K562 (cell line): ENCODE data around the gene MARVELD1. TPM values are rescaled to one million over a fixed set of nuclear protein-coding genes. Genes with fewer than 3 reads are reported as not detected.
A peak's percentile ranks its signal among the peaks of the same experiment; 100 is the strongest.

Source experiments
- ELF4 ChIP-seq: fragments of 450-650 bp; formaldehyde crosslinking; IDR thresholded peaks from 2 replicates; pipeline ENCODE4 v1.4.0; 2022; ENCODE audit warnings: missing genetic modification characterization
- FOSL1 ChIP-seq: fragments of 200-800 bp; sonication (Bioruptor generic); conservative IDR thresholded peaks from 2 replicates; pipeline ENCODE4 v1.6.1; 2016; ENCODE audit warnings: missing genetic modification characterization, missing compliant biosample characterization
- FOXA3 ChIP-seq, 2 experiments: fragments of 450-650 bp in 1 of 2; sonication (generic) in 1 of 2; formaldehyde crosslinking; IDR thresholded peaks in 1 of 2; conservative IDR thresholded peaks in 1 of 2; 2 replicates each; pipeline versions ENCODE4 v1.4.0 to v1.8.0; 2020 to 2022; ENCODE audit warnings: mild to moderate bottlenecking in 2 of 2, missing genetic modification reagents in 1 of 2
- MEIS2 ChIP-seq: fragments of 450-650 bp; IDR thresholded peaks from 2 replicates; pipeline ENCODE4 v1.6.1; 2014; ENCODE audit warnings: mild to moderate bottlenecking; ENCODE audit not compliant: partially characterized antibody
- MYC ChIP-seq, 2 experiments: fragments of 250-450 bp in 1 of 2; sonication (Bioruptor Pico) in 1 of 2; IDR thresholded peaks; 2 replicates each; pipeline versions ENCODE4 v1.5.1 to v1.6.1; 2012 to 2021; ENCODE audit warnings: low read depth in 2 of 2, borderline replicate concordance in 1 of 2, improper control_type of control experiment in 1 of 2, low read length in 1 of 2, mild to moderate bottlenecking in 1 of 2, moderate library complexity in 1 of 2
- POLR2B ChIP-seq: fragments of 450-650 bp; IDR thresholded peaks from 2 replicates; pipeline ENCODE4 v1.6.1; 2018; ENCODE audit warnings: low read depth; ENCODE audit not compliant: partially characterized antibody
- RBFOX2 ChIP-seq: fragments of 200-400 bp; formaldehyde crosslinking; IDR thresholded peaks from 2 replicates; pipeline ENCODE4 v1.6.1; 2017; ENCODE audit warnings: low read depth, mild to moderate bottlenecking, low read length, moderate library complexity
- SLC30A9 ChIP-seq: fragments of 250-450 bp; sonication (Bioruptor Pico); IDR thresholded peaks from 2 replicates; pipeline ENCODE4 v1.8.0; 2022; ENCODE audit warnings: mild to moderate bottlenecking, moderate library complexity
- YY1 ChIP-seq, 3 experiments: IDR thresholded peaks; 2 replicates each; pipeline ENCODE4 v1.6.1; 2011; ENCODE audit warnings: low read length in 2 of 3, mild to moderate bottlenecking in 2 of 3, moderate library complexity in 2 of 3, borderline replicate concordance in 1 of 3, control low read depth in 1 of 3, low read depth in 1 of 3; ENCODE audit not compliant: insufficient read depth in 3 of 3, insufficient replicate concordance in 2 of 3, control insufficient read depth in 1 of 3, insufficient read length in 1 of 3; ENCODE audit errors: extremely low read depth in 1 of 3
- ZNF146 ChIP-seq: IDR thresholded peaks from one replicate; pipeline ENCODE4 v1.6.1; 2018; ENCODE audit warnings: missing compliant biosample characterization; ENCODE audit not compliant: unreplicated experiment
- ZNF354B ChIP-seq: fragments of 250-450 bp; sonication (Bioruptor Pico); IDR thresholded peaks from 2 replicates; pipeline ENCODE4 v1.4.0; 2020
- ZNF586 ChIP-seq: fragments of 450-650 bp; formaldehyde crosslinking; conservative IDR thresholded peaks from 2 replicates; pipeline ENCODE4 v1.4.0; 2020; ENCODE audit warnings: mild to moderate bottlenecking, moderate library complexity
- polyA plus RNA-seq, 8 experiments: library from polyadenylated mRNA; depleted of rRNA in 4 of 8; stranded (reverse) in 5 of 8; unstranded in 3 of 8; fragments of >200 nt; fragmentation: Nextera tagmentation in 2 of 8; fragmentation: Illumina TruSeq in 1 of 8; extraction: Ambion mirVana in 2 of 8; extraction: Trizol in 1 of 8; gene quantifications; 2 replicates each; pipeline versions ENCODE4 v1.2.1 to v1.2.3, GENCODE V29; 2011 to 2014; ENCODE audit warnings: inconsistent platforms in 1 of 8, missing spikeins in 1 of 8
- total RNA-seq, 7 experiments: library from RNA; depleted of rRNA in 6 of 7; stranded (reverse); fragments of >200 nt in 6 of 7; fragmentation: Illumina TruSeq in 2 of 7; extraction: Trizol in 2 of 7; gene quantifications; 2 replicates each; pipeline versions ENCODE4 v1.2.1 to v1.2.3, GENCODE V29; 2011 to 2021; ENCODE audit warnings: low replicate concordance in 1 of 7
- TF ChIP-seq, protein P1 (sequence below): fragments of 250-450 bp; sonication (Bioruptor Pico); IDR thresholded peaks from 2 replicates; pipeline ENCODE4 v1.4.0; 2020; ENCODE audit warnings: mild to moderate bottlenecking
- TF ChIP-seq, protein P2 (sequence below): IDR thresholded peaks from 2 replicates; pipeline ENCODE4 v1.6.1; 2014; ENCODE audit warnings: antibody characterized with exemption
- TF ChIP-seq, protein P3 (sequence below): conservative IDR thresholded peaks from 2 replicates; pipeline ENCODE4 v1.6.1; 2011; ENCODE audit warnings: low read depth, mild to moderate bottlenecking, low read length; ENCODE audit not compliant: control insufficient read depth
- TF ChIP-seq, protein P4 (sequence below): sonication (generic); formaldehyde crosslinking; IDR thresholded peaks from 2 replicates; pipeline ENCODE4 v1.8.1; 2023; ENCODE audit warnings: missing genetic modification reagents, mild to moderate bottlenecking, borderline replicate concordance

The MARVELD1 gene
- total and polyA plus RNA-seq, 9 of the 15 experiments (the other 6 are each of a cell fraction or from before 2014, with no cell fraction given): 2.7 to 12.5 (median 5.3) TPM

DNA sequence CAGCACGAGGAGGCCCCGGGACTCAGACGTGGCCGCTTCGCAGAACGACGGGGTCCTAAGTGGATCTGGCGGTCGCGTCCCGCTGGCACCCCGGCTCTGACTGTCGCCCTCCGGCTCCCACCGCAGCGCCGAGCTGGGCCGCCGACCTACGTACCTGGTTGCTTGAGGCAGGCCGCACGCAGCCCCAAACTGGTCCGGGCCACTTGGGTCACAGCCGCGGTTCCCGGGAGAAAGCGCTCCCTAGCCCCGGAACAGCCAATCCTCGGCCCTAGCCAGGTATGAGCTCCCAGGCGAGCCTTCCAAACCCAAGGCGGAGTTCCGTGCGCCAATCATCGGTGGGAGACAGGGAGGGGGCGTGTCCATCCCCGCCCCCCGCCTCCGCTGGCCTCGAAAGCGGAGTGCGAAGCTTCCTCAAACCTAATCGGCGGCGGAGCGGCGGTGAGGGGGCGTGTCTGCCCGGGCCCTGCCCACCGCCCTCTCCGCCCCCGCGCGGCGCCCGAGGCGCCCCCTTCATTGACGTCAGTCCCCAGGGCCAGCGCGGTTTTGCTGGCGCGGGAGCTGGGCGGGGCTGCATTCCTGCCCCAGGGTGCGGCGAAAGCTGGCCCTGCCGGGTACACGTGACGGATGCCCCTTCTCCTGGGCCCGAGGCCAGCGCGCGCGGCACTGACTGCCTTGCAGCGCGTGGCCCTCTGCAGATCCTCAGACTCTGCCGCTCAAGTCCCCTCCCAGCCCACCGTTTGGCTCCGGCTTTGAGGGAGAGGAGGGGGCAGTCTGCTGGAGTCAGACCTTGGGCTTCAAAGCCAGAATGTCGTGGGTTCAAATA lies 26.4 kb upstream of the MARVELD1 start, which contains the start of gene AVPI1 (continued):
- TF ChIP-seq, protein P1, sequence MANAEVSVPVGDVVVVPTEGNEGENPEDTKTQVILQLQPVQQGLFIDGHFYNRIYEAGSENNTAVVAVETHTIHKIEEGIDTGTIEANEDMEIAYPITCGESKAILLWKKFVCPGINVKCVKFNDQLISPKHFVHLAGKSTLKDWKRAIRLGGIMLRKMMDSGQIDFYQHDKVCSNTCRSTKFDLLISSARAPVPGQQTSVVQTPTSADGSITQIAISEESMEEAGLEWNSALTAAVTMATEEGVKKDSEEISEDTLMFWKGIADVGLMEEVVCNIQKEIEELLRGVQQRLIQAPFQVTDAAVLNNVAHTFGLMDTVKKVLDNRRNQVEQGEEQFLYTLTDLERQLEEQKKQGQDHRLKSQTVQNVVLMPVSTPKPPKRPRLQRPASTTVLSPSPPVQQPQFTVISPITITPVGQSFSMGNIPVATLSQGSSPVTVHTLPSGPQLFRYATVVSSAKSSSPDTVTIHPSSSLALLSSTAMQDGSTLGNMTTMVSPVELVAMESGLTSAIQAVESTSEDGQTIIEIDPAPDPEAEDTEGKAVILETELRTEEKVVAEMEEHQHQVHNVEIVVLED (CRISPR knock-in tag): peak; percentile 29
- TF ChIP-seq, protein P2, sequence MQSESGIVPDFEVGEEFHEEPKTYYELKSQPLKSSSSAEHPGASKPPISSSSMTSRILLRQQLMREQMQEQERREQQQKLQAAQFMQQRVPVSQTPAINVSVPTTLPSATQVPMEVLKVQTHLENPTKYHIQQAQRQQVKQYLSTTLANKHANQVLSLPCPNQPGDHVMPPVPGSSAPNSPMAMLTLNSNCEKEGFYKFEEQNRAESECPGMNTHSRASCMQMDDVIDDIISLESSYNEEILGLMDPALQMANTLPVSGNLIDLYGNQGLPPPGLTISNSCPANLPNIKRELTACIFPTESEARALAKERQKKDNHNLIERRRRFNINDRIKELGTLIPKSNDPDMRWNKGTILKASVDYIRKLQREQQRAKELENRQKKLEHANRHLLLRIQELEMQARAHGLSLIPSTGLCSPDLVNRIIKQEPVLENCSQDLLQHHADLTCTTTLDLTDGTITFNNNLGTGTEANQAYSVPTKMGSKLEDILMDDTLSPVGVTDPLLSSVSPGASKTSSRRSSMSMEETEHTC: peak; percentile 63; the same call in 1 of the 2 replicates
- TF ChIP-seq, protein P3, sequence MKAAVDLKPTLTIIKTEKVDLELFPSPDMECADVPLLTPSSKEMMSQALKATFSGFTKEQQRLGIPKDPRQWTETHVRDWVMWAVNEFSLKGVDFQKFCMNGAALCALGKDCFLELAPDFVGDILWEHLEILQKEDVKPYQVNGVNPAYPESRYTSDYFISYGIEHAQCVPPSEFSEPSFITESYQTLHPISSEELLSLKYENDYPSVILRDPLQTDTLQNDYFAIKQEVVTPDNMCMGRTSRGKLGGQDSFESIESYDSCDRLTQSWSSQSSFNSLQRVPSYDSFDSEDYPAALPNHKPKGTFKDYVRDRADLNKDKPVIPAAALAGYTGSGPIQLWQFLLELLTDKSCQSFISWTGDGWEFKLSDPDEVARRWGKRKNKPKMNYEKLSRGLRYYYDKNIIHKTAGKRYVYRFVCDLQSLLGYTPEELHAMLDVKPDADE: no peak
- TF ChIP-seq MYC (IDR thresholded peaks at IDR 0.05; ENCODE audit: low read depth, low read length) (peak; percentile 83), MYC (CRISPR knock-in tag; IDR thresholded peaks at IDR 0.05; ENCODE audit: borderline replicate concordance, low read depth) (no peak), YY1 (IDR thresholded peaks at IDR 0.05; ENCODE audit: borderline replicate concordance in 1 of 3, control insufficient read depth in 1 of 3, extremely low read depth in 1 of 3, insufficient read depth in 3 of 3, insufficient read length in 1 of 3, insufficient replicate concordance in 2 of 3, low read depth in 1 of 3, low read length in 2 of 3) (peak in 1 of 3 experiments; percentile 51), MEIS2 (peak; percentile 48), ZNF146 (no peak), FOSL1 (tag) (0 out of 2 replicates have a peak, but pooled peaks have one; percentile 7), POLR2B (peak; percentile 44), ZNF586 (CRISPR knock-in tag) (no peak), ZNF354B (CRISPR knock-in tag) (no peak), FOXA3 (CRISPR knock-in tag; conservative IDR thresholded peaks at IDR 0.05 in 1 of 2, IDR thresholded peaks at IDR 0.05 in 1 of 2) (no peak), RBFOX2 (peak; percentile 89), ELF4 (CRISPR knock-in tag) (no peak), SLC30A9 (CRISPR knock-in tag) (no peak)
- TF ChIP-seq, protein P4, sequence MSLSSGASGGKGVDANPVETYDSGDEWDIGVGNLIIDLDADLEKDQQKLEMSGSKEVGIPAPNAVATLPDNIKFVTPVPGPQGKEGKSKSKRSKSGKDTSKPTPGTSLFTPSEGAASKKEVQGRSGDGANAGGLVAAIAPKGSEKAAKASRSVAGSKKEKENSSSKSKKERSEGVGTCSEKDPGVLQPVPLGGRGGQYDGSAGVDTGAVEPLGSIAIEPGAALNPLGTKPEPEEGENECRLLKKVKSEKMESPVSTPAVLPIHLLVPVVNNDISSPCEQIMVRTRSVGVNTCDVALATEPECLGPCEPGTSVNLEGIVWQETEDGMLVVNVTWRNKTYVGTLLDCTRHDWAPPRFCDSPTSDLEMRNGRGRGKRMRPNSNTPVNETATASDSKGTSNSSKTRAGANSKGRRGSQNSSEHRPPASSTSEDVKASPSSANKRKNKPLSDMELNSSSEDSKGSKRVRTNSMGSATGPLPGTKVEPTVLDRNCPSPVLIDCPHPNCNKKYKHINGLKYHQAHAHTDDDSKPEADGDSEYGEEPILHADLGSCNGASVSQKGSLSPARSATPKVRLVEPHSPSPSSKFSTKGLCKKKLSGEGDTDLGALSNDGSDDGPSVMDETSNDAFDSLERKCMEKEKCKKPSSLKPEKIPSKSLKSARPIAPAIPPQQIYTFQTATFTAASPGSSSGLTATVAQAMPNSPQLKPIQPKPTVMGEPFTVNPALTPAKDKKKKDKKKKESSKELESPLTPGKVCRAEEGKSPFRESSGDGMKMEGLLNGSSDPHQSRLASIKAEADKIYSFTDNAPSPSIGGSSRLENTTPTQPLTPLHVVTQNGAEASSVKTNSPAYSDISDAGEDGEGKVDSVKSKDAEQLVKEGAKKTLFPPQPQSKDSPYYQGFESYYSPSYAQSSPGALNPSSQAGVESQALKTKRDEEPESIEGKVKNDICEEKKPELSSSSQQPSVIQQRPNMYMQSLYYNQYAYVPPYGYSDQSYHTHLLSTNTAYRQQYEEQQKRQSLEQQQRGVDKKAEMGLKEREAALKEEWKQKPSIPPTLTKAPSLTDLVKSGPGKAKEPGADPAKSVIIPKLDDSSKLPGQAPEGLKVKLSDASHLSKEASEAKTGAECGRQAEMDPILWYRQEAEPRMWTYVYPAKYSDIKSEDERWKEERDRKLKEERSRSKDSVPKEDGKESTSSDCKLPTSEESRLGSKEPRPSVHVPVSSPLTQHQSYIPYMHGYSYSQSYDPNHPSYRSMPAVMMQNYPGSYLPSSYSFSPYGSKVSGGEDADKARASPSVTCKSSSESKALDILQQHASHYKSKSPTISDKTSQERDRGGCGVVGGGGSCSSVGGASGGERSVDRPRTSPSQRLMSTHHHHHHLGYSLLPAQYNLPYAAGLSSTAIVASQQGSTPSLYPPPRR (CRISPR knock-in tag): no peak
